ENCODE results near the gene DNAL4. TPM values are rescaled to one million over a fixed set of nuclear protein-coding genes. Genes with fewer than 3 reads are reported as not detected.

The DNAL4 gene
- total RNA-seq, 4 donors from 2014 or later, result 21.8 to 27.7 (median 27.6) TPM

- TF ChIP-seq EP300 (IDR thresholded peaks at IDR 0.05), result no peak
- H3K27me3 ChIP-seq, result no peaks in the 10 kb centered on the region
- WGBS, result 78% methylated on average over 4 of the region's 7 CpGs
- no peaks in the 10 kb centered on the region for H3K4me1 ChIP-seq
- DNase-seq (ENCODE audit: low spot score in 2 of 2), result no peak
- H3K9me3 ChIP-seq, result no peaks in the 10 kb centered on the region
- H3K27ac ChIP-seq, result no peak overlapping the region
- no peaks in the 10 kb centered on the region for H3K36me3 ChIP-seq
- no peak overlapping the region for H3K4me3 ChIP-seq
Measured at GRCh38 chr22:38830845-38831108, 36.8 kb upstream of the DNAL4 start.

GRCh38 chr22:38830026-38830844 is 36.3 kb upstream of the DNAL4 start:
- no peaks in the 10 kb centered on the region for H3K9me3 ChIP-seq
- 83% methylated on average over 13 of the region's 17 CpGs for WGBS
- no peak overlapping the region for H3K4me3 ChIP-seq
- no peak overlapping the region for H3K27ac ChIP-seq
- no peak for DNase-seq (ENCODE audit: low spot score in 2 of 2)
- TF ChIP-seq POLR2A (IDR thresholded peaks at IDR 0.05) (no peak), CTCF (IDR thresholded peaks at IDR 0.05) (no peak), POLR2AphosphoS5 (IDR thresholded peaks at IDR 0.05) (no peak), EP300 (IDR thresholded peaks at IDR 0.05) (no peak)
- H3K27me3 ChIP-seq, result no peaks in the 10 kb centered on the region
- no peaks in the 10 kb centered on the region for H3K4me1 ChIP-seq
- no peaks in the 10 kb centered on the region for H3K36me3 ChIP-seq

- TF ChIP-seq POLR2A (IDR thresholded peaks at IDR 0.05) (no peak), POLR2AphosphoS5 (IDR thresholded peaks at IDR 0.05) (no peak), EP300 (IDR thresholded peaks at IDR 0.05) (no peak)
- Histone ChIP-seq H3K4me3 (no peak overlapping the region), H3K4me1 (no peaks in the 10 kb centered on the region), H3K27me3 (no peaks in the 10 kb centered on the region), H3K9me3 (no peaks in the 10 kb centered on the region), H3K36me3 (no peaks in the 10 kb centered on the region), H3K27ac (no peak overlapping the region)
- WGBS, result 91% methylated on average over 4 of the region's 4 CpGs
- DNase-seq (ENCODE audit: low spot score in 2 of 2), result no peak
Measured at GRCh38 chr22:38829485-38829884, 35.5 kb upstream of the DNAL4 start.

GRCh38 chr22:38828616-38829205 is 34.8 kb upstream of the DNAL4 start:
- 75% methylated on average over 4 of the region's 10 CpGs for WGBS
- no peaks in the 10 kb centered on the region for H3K4me1 ChIP-seq
- no peaks in the 10 kb centered on the region for H3K9me3 ChIP-seq
- TF ChIP-seq POLR2A (IDR thresholded peaks at IDR 0.05), result no peak
- no peak for TF ChIP-seq CTCF (IDR thresholded peaks at IDR 0.05)
- no peak for DNase-seq (ENCODE audit: low spot score in 2 of 2)
- no peak overlapping the region for H3K4me3 ChIP-seq
- no peaks in the 10 kb centered on the region for H3K36me3 ChIP-seq
- H3K27me3 ChIP-seq, result no peaks in the 10 kb centered on the region
- H3K27ac ChIP-seq, result no peak overlapping the region

- 76% methylated on average over 11 of the region's 11 CpGs for WGBS
- Histone ChIP-seq H3K27ac (no peak overlapping the region), H3K9me3 (no peaks in the 10 kb centered on the region), H3K36me3 (no peaks in the 10 kb centered on the region), H3K27me3 (no peaks in the 10 kb centered on the region), H3K4me1 (no peaks in the 10 kb centered on the region), H3K4me3 (no peak overlapping the region)
- TF ChIP-seq EP300 (IDR thresholded peaks at IDR 0.05), result no peak
- TF ChIP-seq POLR2AphosphoS5 (IDR thresholded peaks at IDR 0.05), result no peak
- TF ChIP-seq POLR2A (IDR thresholded peaks at IDR 0.05), result no peak
- no peak for TF ChIP-seq CTCF (IDR thresholded peaks at IDR 0.05)
- no peak for DNase-seq (ENCODE audit: low spot score in 2 of 2)
Measured at GRCh38 chr22:38828191-38828590, 34.2 kb upstream of the DNAL4 start.

- H3K36me3 ChIP-seq, result no peaks in the 10 kb centered on the region
- no peak overlapping the region for H3K27ac ChIP-seq
- no peaks in the 10 kb centered on the region for H3K27me3 ChIP-seq
- H3K4me1 ChIP-seq, result no peaks in the 10 kb centered on the region
- no peak overlapping the region for H3K4me3 ChIP-seq
- no peaks in the 10 kb centered on the region for H3K9me3 ChIP-seq
- no peak for DNase-seq (ENCODE audit: low spot score in 2 of 2)
- TF ChIP-seq POLR2AphosphoS5 (IDR thresholded peaks at IDR 0.05) (no peak), CTCF (IDR thresholded peaks at IDR 0.05) (no peak), POLR2A (IDR thresholded peaks at IDR 0.05) (no peak), EP300 (IDR thresholded peaks at IDR 0.05) (no peak)
Measured at GRCh38 chr22:38827510-38827909, 33.6 kb upstream of the DNAL4 start.
